HG03342 (cell line): Measurements from ENCODE around the gene SLC46A1.
A peak's percentile ranks its signal among the peaks of the same experiment; 100 is the strongest.

ENCODE experiments used
- ATAC-seq: cut with Tn5 transposase; IDR thresholded peaks from one replicate; pipeline ENCODE4 v1.9.1; 2021; ENCODE audit warnings: mild to moderate bottlenecking, moderate library complexity; ENCODE audit not compliant: unreplicated experiment

Gene SLC46A1

GRCh38 chr17:28363186-28363585 lies 42.8 kb downstream of the SLC46A1 start:
- ATAC-seq: no peak

DNA sequence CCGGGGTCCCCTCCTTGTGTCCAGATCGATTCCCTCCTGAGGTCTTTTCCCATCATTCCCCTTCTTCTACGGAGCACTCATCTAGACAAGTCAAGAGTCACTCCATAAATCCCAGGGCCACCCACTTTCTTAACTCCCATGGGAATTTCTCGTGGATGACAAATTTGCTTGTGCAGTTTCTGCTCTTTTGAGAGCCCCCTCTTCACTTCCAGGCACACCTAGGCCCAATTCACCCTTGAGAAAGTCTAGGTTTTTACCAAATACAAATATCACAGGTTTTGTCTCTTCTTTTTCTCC lies 48.2 kb downstream of the SLC46A1 start:
- no peak for ATAC-seq

DNA sequence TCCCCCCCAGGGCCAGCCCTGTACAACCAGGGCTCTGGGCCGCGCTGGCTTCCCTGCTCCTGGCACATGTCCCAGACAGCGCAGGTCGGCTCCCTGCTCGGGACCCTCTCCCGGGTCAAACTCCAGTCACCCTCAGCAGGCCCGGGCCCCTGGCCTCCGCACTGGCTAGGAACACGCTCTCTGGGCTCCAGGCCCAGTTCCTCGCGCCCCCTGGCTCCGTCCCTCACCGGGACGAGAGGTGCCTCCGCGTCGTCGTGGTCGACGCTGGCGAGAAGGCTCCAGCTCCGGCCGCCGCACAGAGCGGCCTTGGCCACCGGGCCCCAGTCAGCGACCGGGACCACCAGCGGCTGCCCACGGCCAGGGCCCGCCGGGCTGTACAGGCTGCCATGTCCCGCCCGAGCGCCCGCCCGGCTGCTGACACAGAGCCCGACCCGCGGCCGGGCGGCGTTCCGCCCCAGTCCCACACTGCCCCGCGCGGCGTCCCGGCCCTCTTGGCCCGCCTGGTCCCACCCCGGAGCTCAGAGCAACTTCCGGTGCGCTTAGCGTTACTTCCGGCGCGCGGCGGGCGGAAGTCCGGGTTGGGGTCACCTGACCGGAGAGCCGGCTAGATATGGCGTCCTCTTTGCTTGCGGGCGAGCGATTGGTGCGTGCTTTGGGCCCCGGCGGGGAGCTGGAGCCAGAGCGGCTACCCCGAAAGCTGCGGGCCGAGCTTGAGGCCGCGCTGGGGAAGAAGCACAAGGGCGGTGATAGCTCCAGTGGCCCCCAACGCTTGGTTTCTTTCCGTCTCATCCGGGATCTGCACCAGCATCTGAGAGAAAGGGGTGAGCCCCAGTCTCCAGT lies 48.7 kb downstream of the SLC46A1 start, which contains the start of gene POLDIP2:
Gene POLDIP2 (minus strand): TSS at position 467 of the 840 bp plus-strand sequence. CDS start 79 bp downstream, at position 388.
- peak; percentile 95 for ATAC-seq

GRCh38 chr17:28350271-28350670 lies 55.7 kb downstream of the SLC46A1 start:
- no peak for ATAC-seq

- no peak for ATAC-seq
These were observed 57.0 kb downstream of the SLC46A1 start for GRCh38 chr17:28348979-28349378.

DNA sequence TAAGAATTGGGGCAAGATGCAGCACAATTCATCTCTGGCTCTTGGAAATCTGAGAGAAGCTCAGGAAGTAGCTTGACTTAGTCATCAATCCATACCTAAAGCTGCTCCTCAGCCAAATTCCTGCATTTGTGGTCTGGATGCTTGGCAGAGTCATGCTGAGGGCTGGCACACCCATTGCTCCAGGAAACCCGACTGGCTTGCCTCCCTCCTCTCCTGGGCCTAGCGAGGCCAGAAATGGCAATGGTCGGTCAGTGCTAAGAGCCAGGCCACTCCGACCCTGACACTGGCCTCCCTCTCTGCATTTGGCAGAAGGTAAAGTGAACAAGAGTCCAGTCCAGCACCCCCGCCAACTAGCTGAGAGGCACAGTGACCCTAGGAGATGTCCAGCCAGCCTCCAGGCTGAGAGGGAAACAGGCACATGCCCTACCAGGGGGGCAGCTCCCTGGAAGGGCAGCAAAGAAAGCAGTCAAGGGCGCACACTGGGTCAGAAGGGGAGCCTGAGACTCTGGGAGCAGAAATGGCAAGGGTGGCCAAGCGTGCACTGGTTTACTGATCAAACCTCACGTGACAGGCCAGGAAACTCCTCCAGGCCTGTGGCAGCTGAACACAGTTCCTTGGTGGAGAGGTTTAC lies 58.6 kb downstream of the SLC46A1 start:
- no peak for ATAC-seq

DNA sequence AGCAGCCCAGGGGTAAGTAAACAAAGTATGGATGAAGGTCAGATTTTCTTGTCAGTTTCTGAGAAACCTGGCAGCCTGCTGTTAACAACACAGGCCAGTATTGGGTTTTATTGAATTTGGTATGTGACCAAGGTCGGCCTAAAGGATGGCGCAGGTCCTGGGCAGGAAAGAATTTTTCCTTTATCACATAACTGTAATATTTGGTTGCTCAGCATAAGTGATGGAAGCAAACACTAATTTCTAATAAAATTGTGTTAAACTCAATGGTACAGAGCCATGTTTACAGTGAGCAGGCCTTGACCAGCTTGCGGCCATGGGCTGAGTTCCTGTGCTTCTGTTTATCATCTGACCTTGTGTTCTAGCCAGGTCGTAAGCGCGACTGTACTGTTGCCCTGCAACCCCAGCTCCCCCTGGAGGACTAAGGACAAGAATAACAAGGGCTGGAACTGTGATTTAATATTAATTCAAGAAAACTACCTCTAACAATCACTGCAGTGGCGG lies 59.2 kb downstream of the SLC46A1 start:
- no peak for ATAC-seq

- no peak for ATAC-seq
These were observed 59.8 kb downstream of the SLC46A1 start for GRCh38 chr17:28346199-28346580.

DNA sequence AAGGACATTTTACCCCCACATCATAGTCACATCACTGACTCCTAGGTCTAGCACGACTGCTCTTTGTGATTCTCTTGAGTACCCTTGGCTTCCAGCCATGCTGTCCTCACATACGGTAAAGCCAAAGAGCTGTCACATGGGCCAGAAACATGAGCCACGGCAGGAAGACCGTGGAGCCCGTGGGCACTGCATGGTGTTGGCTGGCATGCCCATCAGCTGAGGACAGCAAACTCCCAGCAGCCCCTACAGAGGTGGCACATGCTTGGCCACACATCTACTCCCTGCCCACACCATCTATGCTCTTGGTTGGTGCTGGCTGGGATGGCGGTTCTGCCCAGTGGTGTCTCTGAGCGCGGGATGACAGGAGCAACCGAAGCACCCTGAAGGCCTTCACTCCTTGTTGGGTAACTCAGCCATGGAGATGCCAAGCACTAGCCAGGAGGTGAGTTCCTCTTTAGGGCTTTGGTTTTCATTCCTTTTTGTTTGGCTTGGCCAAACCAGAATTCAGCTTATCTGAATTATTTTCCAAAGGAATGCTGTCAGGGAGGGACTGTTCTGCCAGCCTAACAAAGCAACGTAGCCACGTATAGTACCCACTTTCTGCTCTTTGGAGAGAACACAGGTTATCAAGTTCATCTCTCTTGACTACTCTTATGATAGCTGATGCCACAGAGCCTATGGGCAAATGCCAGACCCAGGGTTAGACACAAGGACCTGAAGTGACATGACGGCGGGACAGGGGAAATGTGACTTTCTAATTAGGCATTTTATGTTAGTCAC lies 60.4 kb downstream of the SLC46A1 start:
- no peak for ATAC-seq
